ENCODE data around the gene TMPRSS3.

TMPRSS3 gene

GRCh38 chr21:42427809-42428419 is 32.1 kb upstream of the TMPRSS3 start:
- H3K27ac ChIP-seq (ENCODE audit: low read length, poor library complexity, severe bottlenecking) = no peak overlapping the region
- H3K4me3 ChIP-seq (ENCODE audit: insufficient read depth in 1 of 2, low read depth in 1 of 2, low read length in 2 of 2) = no peak overlapping the region
- H3K14ac ChIP-seq (ENCODE audit: low read length in 2 of 2) = no peak overlapping the region
- H2BK12ac ChIP-seq (ENCODE audit: low read length in 2 of 2) = no peak overlapping the region
- H2BK15ac ChIP-seq (ENCODE audit: low read depth, poor library complexity, severe bottlenecking) = no peak overlapping the region
- H3K9me3 ChIP-seq (ENCODE audit: control insufficient read depth, low read length) = peaks cover 10% of the 10 kb centered on the region
- H3K36me3 ChIP-seq (ENCODE audit: control insufficient read depth in 1 of 2, insufficient read depth in 2 of 2, low read depth in 1 of 2, low read length in 2 of 2) = no peaks in the 10 kb centered on the region
- H3K79me1 ChIP-seq (replicated peaks; ENCODE audit: low read length, poor library complexity, severe bottlenecking) = no peaks in the 10 kb centered on the region
- no peak overlapping the region for H3K23ac ChIP-seq (ENCODE audit: low read length in 2 of 2)
- H2BK5ac ChIP-seq (ENCODE audit: low read depth, low read length, poor library complexity, severe bottlenecking) = no peak overlapping the region
- H3K4me2 ChIP-seq (ENCODE audit: low read length, poor library complexity, severe bottlenecking) = no peak overlapping the region
- no peaks in the 10 kb centered on the region for H3K4me1 ChIP-seq (ENCODE audit: control insufficient read depth, insufficient read depth, low read depth, low read length)
- no peak overlapping the region for H4K91ac ChIP-seq (ENCODE audit: low read length)
- H3K9ac ChIP-seq (ENCODE audit: low read length) = no peak overlapping the region
- no peak overlapping the region for H3K4ac ChIP-seq (ENCODE audit: low read depth in 1 of 2, low read length in 2 of 2)
- peaks cover 34 to 62% of the 10 kb centered on the region in 2 experiments for H3K27me3 ChIP-seq (ENCODE audit: control insufficient read depth in 1 of 2, insufficient read depth in 1 of 2, low read length in 2 of 2)
- no peak overlapping the region for H2BK120ac ChIP-seq (ENCODE audit: low read depth, low read length)
- H3K18ac ChIP-seq (ENCODE audit: low read depth in 1 of 2, low read length in 2 of 2) = no peak overlapping the region
- 89% methylated on average over 6 of the region's 10 CpGs for WGBS
- no peak overlapping the region for H2AK5ac ChIP-seq (ENCODE audit: low read length, severe bottlenecking)
- DNase-seq = no peak
- H4K8ac ChIP-seq (ENCODE audit: low read length) = no peak overlapping the region
- no peak overlapping the region for H2AFZ ChIP-seq (ENCODE audit: low read depth, low read length)

GRCh38 chr21:42426876-42427480 is 31.1 kb upstream of the TMPRSS3 start:
- Histone ChIP-seq H3K23ac (ENCODE audit: low read length in 2 of 2) (no peak overlapping the region), H2BK12ac (ENCODE audit: low read length in 2 of 2) (no peak overlapping the region), H3K36me3 (ENCODE audit: control insufficient read depth in 1 of 2, insufficient read depth in 2 of 2, low read depth in 1 of 2, low read length in 2 of 2) (no peaks in the 10 kb centered on the region), H3K14ac (ENCODE audit: low read length in 2 of 2) (no peak overlapping the region), H2AK5ac (ENCODE audit: low read length, severe bottlenecking) (no peak overlapping the region), H3K9ac (ENCODE audit: low read length) (no peak overlapping the region), H2BK5ac (ENCODE audit: low read depth, low read length, poor library complexity, severe bottlenecking) (no peak overlapping the region), H3K4me3 (ENCODE audit: insufficient read depth in 1 of 2, low read depth in 1 of 2, low read length in 2 of 2) (no peak overlapping the region), H3K18ac (ENCODE audit: low read depth in 1 of 2, low read length in 2 of 2) (no peak overlapping the region), H2BK15ac (ENCODE audit: low read depth, poor library complexity, severe bottlenecking) (no peak overlapping the region), H3K4me2 (ENCODE audit: low read length, poor library complexity, severe bottlenecking) (no peak overlapping the region), H3K79me1 (replicated peaks; ENCODE audit: low read length, poor library complexity, severe bottlenecking) (no peaks in the 10 kb centered on the region), H3K27me3 (ENCODE audit: control insufficient read depth in 1 of 2, insufficient read depth in 1 of 2, low read length in 2 of 2) (peaks cover 39 to 70% of the 10 kb centered on the region in 2 experiments), H3K4ac (ENCODE audit: low read depth in 1 of 2, low read length in 2 of 2) (no peak overlapping the region), H3K4me1 (ENCODE audit: control insufficient read depth, insufficient read depth, low read depth, low read length) (no peaks in the 10 kb centered on the region), H3K27ac (ENCODE audit: low read length, poor library complexity, severe bottlenecking) (no peak overlapping the region), H4K91ac (ENCODE audit: low read length) (no peak overlapping the region), H2AFZ (ENCODE audit: low read depth, low read length) (no peak overlapping the region), H2BK120ac (ENCODE audit: low read depth, low read length) (no peak overlapping the region), H4K8ac (ENCODE audit: low read length) (no peak overlapping the region), H3K9me3 (ENCODE audit: control insufficient read depth, low read length) (peaks cover under 1% of the 10 kb centered on the region)
- DNase-seq = no peak
- WGBS = 68% methylated on average over 10 of the region's 10 CpGs

GRCh38 chr21:42426424-42426823 is 30.6 kb upstream of the TMPRSS3 start:
- no peak overlapping the region for H2AK5ac ChIP-seq (ENCODE audit: low read length, severe bottlenecking)
- H3K4ac ChIP-seq (ENCODE audit: low read depth in 1 of 2, low read length in 2 of 2) = no peak overlapping the region
- H3K23ac ChIP-seq (ENCODE audit: low read length in 2 of 2) = no peak overlapping the region
- H3K27me3 ChIP-seq (ENCODE audit: control insufficient read depth in 1 of 2, insufficient read depth in 1 of 2, low read length in 2 of 2) = peaks cover 39 to 75% of the 10 kb centered on the region in 2 experiments
- no peak for DNase-seq
- H2BK12ac ChIP-seq (ENCODE audit: low read length in 2 of 2) = no peak overlapping the region
- no peak overlapping the region for H4K8ac ChIP-seq (ENCODE audit: low read length)
- H2AFZ ChIP-seq (ENCODE audit: low read depth, low read length) = no peak overlapping the region
- no peak overlapping the region for H2BK120ac ChIP-seq (ENCODE audit: low read depth, low read length)
- H3K79me1 ChIP-seq (replicated peaks; ENCODE audit: low read length, poor library complexity, severe bottlenecking) = no peaks in the 10 kb centered on the region
- no peak overlapping the region for H3K9ac ChIP-seq (ENCODE audit: low read length)
- no peak overlapping the region for H2BK5ac ChIP-seq (ENCODE audit: low read depth, low read length, poor library complexity, severe bottlenecking)
- H3K9me3 ChIP-seq (ENCODE audit: control insufficient read depth, low read length) = no peaks in the 10 kb centered on the region
- no peak overlapping the region for H3K4me2 ChIP-seq (ENCODE audit: low read length, poor library complexity, severe bottlenecking)
- no peaks in the 10 kb centered on the region for H3K36me3 ChIP-seq (ENCODE audit: control insufficient read depth in 1 of 2, insufficient read depth in 2 of 2, low read depth in 1 of 2, low read length in 2 of 2)
- no peak overlapping the region for H3K27ac ChIP-seq (ENCODE audit: low read length, poor library complexity, severe bottlenecking)
- H3K18ac ChIP-seq (ENCODE audit: low read depth in 1 of 2, low read length in 2 of 2) = no peak overlapping the region
- H3K4me1 ChIP-seq (ENCODE audit: control insufficient read depth, insufficient read depth, low read depth, low read length) = no peaks in the 10 kb centered on the region
- no peak overlapping the region for H4K91ac ChIP-seq (ENCODE audit: low read length)
- 76% methylated on average over 7 of the region's 7 CpGs for WGBS
- H3K14ac ChIP-seq (ENCODE audit: low read length in 2 of 2) = no peak overlapping the region
- no peak overlapping the region for H2BK15ac ChIP-seq (ENCODE audit: low read depth, poor library complexity, severe bottlenecking)
- H3K4me3 ChIP-seq (ENCODE audit: insufficient read depth in 1 of 2, low read depth in 1 of 2, low read length in 2 of 2) = no peak overlapping the region

- Histone ChIP-seq H2AFZ (ENCODE audit: low read depth, low read length) (no peak overlapping the region), H2BK5ac (ENCODE audit: low read depth, low read length, poor library complexity, severe bottlenecking) (no peak overlapping the region), H3K9ac (ENCODE audit: low read length) (no peak overlapping the region), H3K18ac (ENCODE audit: low read depth in 1 of 2, low read length in 2 of 2) (no peak overlapping the region), H3K4ac (ENCODE audit: low read depth in 1 of 2, low read length in 2 of 2) (no peak overlapping the region), H2BK120ac (ENCODE audit: low read depth, low read length) (no peak overlapping the region), H3K4me2 (ENCODE audit: low read length, poor library complexity, severe bottlenecking) (no peak overlapping the region), H2BK15ac (ENCODE audit: low read depth, poor library complexity, severe bottlenecking) (no peak overlapping the region), H3K36me3 (ENCODE audit: control insufficient read depth in 1 of 2, insufficient read depth in 2 of 2, low read depth in 1 of 2, low read length in 2 of 2) (no peaks in the 10 kb centered on the region), H3K4me1 (ENCODE audit: control insufficient read depth, insufficient read depth, low read depth, low read length) (no peaks in the 10 kb centered on the region), H3K23ac (ENCODE audit: low read length in 2 of 2) (no peak overlapping the region), H3K27ac (ENCODE audit: low read length, poor library complexity, severe bottlenecking) (no peak overlapping the region), H2AK5ac (ENCODE audit: low read length, severe bottlenecking) (no peak overlapping the region), H3K79me1 (replicated peaks; ENCODE audit: low read length, poor library complexity, severe bottlenecking) (no peaks in the 10 kb centered on the region), H3K14ac (ENCODE audit: low read length in 2 of 2) (no peak overlapping the region), H3K27me3 (ENCODE audit: control insufficient read depth in 1 of 2, insufficient read depth in 1 of 2, low read length in 2 of 2) (peaks cover 46 to 80% of the 10 kb centered on the region in 2 experiments), H4K8ac (ENCODE audit: low read length) (no peak overlapping the region), H3K4me3 (ENCODE audit: insufficient read depth in 1 of 2, low read depth in 1 of 2, low read length in 2 of 2) (no peak overlapping the region), H3K9me3 (ENCODE audit: control insufficient read depth, low read length) (no peaks in the 10 kb centered on the region), H2BK12ac (ENCODE audit: low read length in 2 of 2) (no peak overlapping the region), H4K91ac (ENCODE audit: low read length) (no peak overlapping the region)
- WGBS = 88% methylated on average over 4 of the region's 4 CpGs
- no peak for DNase-seq
Observed at GRCh38 chr21:42425591-42425990, 29.7 kb upstream of the TMPRSS3 start.
